ENCODE data around the gene GPR152. TPM values are rescaled to one million over a fixed set of nuclear protein-coding genes. Genes with fewer than 3 reads are reported as not detected.

The GPR152 gene
- total RNA-seq, 1 experiment from 2014 or later: not detected

GRCh38 chr11:67445515-67445914 lies 7.0 kb downstream of the GPR152 start:
- H3K9me2 ChIP-seq (ENCODE audit: insufficient read depth): no peaks in the 10 kb centered on the region
- H3K79me2 ChIP-seq (ENCODE audit: insufficient read depth, low read length): peaks cover 7% of the 10 kb centered on the region; the same call in 1 of the 2 replicates
- ChIA-PET CTCF (no interaction called here), RAD21 (ENCODE audit: low non-redundant PET in 1 of 2, low total read pairs in 2 of 2, uncharacterized antibody in 2 of 2, unreplicated experiment in 2 of 2) (no interaction called here), POLR2A (no interaction called here)
- no TSS peak for BruUV-seq (replicated peaks)
- intact Hi-C loops (cut with micrococcal nuclease): no loop called here
- peaks cover 0 to 2% of the 10 kb centered on the region in 2 experiments; a peak in 1 of 4 replicates for H3K36me3 ChIP-seq (ENCODE audit: control insufficient read depth in 1 of 2, insufficient read depth in 2 of 2, low read length in 2 of 2)
- no peak overlapping the region for H3K4me2 ChIP-seq (ENCODE audit: low read length)
- no peak overlapping the region for H2AFZ ChIP-seq (ENCODE audit: low read depth, low read length, poor library complexity, severe bottlenecking)
- no peaks in the 10 kb centered on the region for H3K27me3 ChIP-seq (ENCODE audit: insufficient read depth, low read length)
- no peaks in the 10 kb centered on the region for H3K9me3 ChIP-seq (ENCODE audit: control insufficient read depth in 1 of 2, insufficient read depth in 1 of 2, low read depth in 1 of 2, low read length in 2 of 2)
- no peak overlapping the region for H3K9ac ChIP-seq (ENCODE audit: low read length)
- H3K4me1 ChIP-seq (ENCODE audit: control insufficient read depth in 1 of 2, insufficient read depth in 2 of 2, low read length in 2 of 2): peaks cover 6 to 20% of the 10 kb centered on the region in 2 experiments; a peak in 2 of 4 replicates
- TF ChIP-seq, protein P1, sequence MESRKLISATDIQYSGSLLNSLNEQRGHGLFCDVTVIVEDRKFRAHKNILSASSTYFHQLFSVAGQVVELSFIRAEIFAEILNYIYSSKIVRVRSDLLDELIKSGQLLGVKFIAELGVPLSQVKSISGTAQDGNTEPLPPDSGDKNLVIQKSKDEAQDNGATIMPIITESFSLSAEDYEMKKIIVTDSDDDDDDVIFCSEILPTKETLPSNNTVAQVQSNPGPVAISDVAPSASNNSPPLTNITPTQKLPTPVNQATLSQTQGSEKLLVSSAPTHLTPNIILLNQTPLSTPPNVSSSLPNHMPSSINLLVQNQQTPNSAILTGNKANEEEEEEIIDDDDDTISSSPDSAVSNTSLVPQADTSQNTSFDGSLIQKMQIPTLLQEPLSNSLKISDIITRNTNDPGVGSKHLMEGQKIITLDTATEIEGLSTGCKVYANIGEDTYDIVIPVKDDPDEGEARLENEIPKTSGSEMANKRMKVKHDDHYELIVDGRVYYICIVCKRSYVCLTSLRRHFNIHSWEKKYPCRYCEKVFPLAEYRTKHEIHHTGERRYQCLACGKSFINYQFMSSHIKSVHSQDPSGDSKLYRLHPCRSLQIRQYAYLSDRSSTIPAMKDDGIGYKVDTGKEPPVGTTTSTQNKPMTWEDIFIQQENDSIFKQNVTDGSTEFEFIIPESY (IDR thresholded peaks at IDR 0.05; ENCODE audit: extremely low read depth, insufficient replicate concordance, low read length): no peak
- TF ChIP-seq CBX3 (IDR thresholded peaks at IDR 0.05; ENCODE audit: low read depth): no peak
- TF ChIP-seq, protein P2, sequence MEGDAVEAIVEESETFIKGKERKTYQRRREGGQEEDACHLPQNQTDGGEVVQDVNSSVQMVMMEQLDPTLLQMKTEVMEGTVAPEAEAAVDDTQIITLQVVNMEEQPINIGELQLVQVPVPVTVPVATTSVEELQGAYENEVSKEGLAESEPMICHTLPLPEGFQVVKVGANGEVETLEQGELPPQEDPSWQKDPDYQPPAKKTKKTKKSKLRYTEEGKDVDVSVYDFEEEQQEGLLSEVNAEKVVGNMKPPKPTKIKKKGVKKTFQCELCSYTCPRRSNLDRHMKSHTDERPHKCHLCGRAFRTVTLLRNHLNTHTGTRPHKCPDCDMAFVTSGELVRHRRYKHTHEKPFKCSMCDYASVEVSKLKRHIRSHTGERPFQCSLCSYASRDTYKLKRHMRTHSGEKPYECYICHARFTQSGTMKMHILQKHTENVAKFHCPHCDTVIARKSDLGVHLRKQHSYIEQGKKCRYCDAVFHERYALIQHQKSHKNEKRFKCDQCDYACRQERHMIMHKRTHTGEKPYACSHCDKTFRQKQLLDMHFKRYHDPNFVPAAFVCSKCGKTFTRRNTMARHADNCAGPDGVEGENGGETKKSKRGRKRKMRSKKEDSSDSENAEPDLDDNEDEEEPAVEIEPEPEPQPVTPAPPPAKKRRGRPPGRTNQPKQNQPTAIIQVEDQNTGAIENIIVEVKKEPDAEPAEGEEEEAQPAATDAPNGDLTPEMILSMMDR (IDR thresholded peaks at IDR 0.05 in 2 of 3, conservative IDR thresholded peaks at IDR 0.05 in 1 of 3; ENCODE audit: borderline replicate concordance in 1 of 3, insufficient read depth in 1 of 3, low read depth in 2 of 3, low read length in 2 of 3): no peak
- TF ChIP-seq, protein P3, sequence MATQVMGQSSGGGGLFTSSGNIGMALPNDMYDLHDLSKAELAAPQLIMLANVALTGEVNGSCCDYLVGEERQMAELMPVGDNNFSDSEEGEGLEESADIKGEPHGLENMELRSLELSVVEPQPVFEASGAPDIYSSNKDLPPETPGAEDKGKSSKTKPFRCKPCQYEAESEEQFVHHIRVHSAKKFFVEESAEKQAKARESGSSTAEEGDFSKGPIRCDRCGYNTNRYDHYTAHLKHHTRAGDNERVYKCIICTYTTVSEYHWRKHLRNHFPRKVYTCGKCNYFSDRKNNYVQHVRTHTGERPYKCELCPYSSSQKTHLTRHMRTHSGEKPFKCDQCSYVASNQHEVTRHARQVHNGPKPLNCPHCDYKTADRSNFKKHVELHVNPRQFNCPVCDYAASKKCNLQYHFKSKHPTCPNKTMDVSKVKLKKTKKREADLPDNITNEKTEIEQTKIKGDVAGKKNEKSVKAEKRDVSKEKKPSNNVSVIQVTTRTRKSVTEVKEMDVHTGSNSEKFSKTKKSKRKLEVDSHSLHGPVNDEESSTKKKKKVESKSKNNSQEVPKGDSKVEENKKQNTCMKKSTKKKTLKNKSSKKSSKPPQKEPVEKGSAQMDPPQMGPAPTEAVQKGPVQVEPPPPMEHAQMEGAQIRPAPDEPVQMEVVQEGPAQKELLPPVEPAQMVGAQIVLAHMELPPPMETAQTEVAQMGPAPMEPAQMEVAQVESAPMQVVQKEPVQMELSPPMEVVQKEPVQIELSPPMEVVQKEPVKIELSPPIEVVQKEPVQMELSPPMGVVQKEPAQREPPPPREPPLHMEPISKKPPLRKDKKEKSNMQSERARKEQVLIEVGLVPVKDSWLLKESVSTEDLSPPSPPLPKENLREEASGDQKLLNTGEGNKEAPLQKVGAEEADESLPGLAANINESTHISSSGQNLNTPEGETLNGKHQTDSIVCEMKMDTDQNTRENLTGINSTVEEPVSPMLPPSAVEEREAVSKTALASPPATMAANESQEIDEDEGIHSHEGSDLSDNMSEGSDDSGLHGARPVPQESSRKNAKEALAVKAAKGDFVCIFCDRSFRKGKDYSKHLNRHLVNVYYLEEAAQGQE (IDR thresholded peaks at IDR 0.05; ENCODE audit: low read depth): no peak
- TF ChIP-seq POLR2A (IDR thresholded peaks at IDR 0.05; ENCODE audit: borderline replicate concordance, extremely low read depth, insufficient read depth, insufficient read length): no peak
- H4K20me1 ChIP-seq (ENCODE audit: insufficient read depth): no peaks in the 10 kb centered on the region
- ATAC-seq (no peak), DNase-seq (ENCODE audit: low read depth, low spot score) (no peak)
- H3K27ac ChIP-seq (ENCODE audit: low read depth, low read length): no peak overlapping the region
- no peak overlapping the region for H3K4me3 ChIP-seq (replicated peaks in 1 of 2; ENCODE audit: low read depth in 1 of 2, low read length in 2 of 2)

Data from HCT116 (cell line).